Psoas muscle (tissue), 8 donors: ENCODE data around the gene IFIT1B. TPM values are rescaled to one million over a fixed set of nuclear protein-coding genes. Genes with fewer than 3 reads are reported as not detected.

Source experiments
- ATAC-seq, 4 donors: fragments of 200-7000 bp; cut with Tn5 transposase; one replicate each; pipeline ENCODE4 v1.9.1; 2020; ENCODE audit warnings: moderate library complexity in 3 of 4, mild to moderate bottlenecking in 2 of 4
- DNase-seq, 2 donors: peaks; one replicate each; pipeline ENCODE4 v3.0.0-alpha.2; 2020
- H3K27ac ChIP-seq: fragments of 200-600 bp; one replicate; pipeline ENCODE4 v1.8.0; 2022
- H3K27me3 ChIP-seq, 3 donors: fragments of 200-600 bp in 1 of 3; one replicate each; pipeline versions ENCODE4 v1.6.1 to v1.8.0; 2013 to 2022; ENCODE audit warnings: low read length in 2 of 3, mild to moderate bottlenecking in 2 of 3, moderate library complexity in 1 of 3; ENCODE audit not compliant: insufficient read depth in 3 of 3
- H3K36me3 ChIP-seq, 2 donors: fragments of 200-600 bp in 1 of 2; one replicate each; pipeline versions ENCODE4 v1.6.1 to v1.8.0; 2013 to 2022; ENCODE audit warnings: low read depth in 1 of 2, mild to moderate bottlenecking in 1 of 2, moderate library complexity in 1 of 2; ENCODE audit not compliant: insufficient read depth in 1 of 2
- H3K4me1 ChIP-seq: fragments of 200-600 bp; one replicate; pipeline ENCODE4 v1.8.0; 2022
- H3K4me3 ChIP-seq: fragments of 200-600 bp; one replicate; pipeline ENCODE4 v1.8.0; 2022; ENCODE audit warnings: mild to moderate bottlenecking
- H3K9me3 ChIP-seq: fragments of 200-600 bp; one replicate; pipeline ENCODE4 v1.8.0; 2022
- WGBS, 3 donors: extraction: QIAGEN DNeasy Blood & Tissue Kit; methylation state at CpG; one replicate each; pipeline versions ENCODE4 v1.1.6 to v1.1.7; 2013; 5-methylcytosine and 5-hydroxymethylcytosine counted together
- intact Hi-C, 2 donors: fragments of 100-400 bp; cut with DNase I; formaldehyde crosslinking; loops; one replicate each; pipeline versions ENCODE4 v1.11.0 to v1.14.2; 2022
- polyA plus RNA-seq, 3 donors: library from polyadenylated mRNA; stranded (reverse); fragments of 200-250 nt; gene quantifications; one replicate each; pipeline ENCODE4 v1.2.3, GENCODE V29; 2013
- total RNA-seq, 4 donors: library from RNA; stranded (reverse); fragmentation: NEBNext Ultra II Directional in 2 of 4; extraction: Animal tissue kit (Norgen Biotek cat#: 25700) in 2 of 4; gene quantifications; one replicate each; pipeline versions ENCODE4 v1.2.1 to v1.2.4, GENCODE V29; 2021 to 2023
- TF ChIP-seq, protein P1 (sequence below): fragments of 200-600 bp; IDR thresholded peaks from one replicate; pipeline ENCODE4 v1.8.0; 2022; ENCODE audit warnings: antibody characterized with exemption
- donor health status: healthy with polysubstance abuse.
- donor health status: DM: no; HTN: no; CAD: no; lungs with moderate emphysema.
- donor health status: Bipolar disorder and iron deficiency.
- donor health status: healthy.
- donor health status: DM: yes; HTN: yes; CAD: no.
- donor health status: DM: no; HTN: no; CAD: no.
- donor health status: DM: no; HTN: no; CAD: no.
- donor health status: DM: yes; HTN: yes; CAD: no.

IFIT1B gene
- total and polyA plus RNA-seq, 7 donors: 1.4 TPM; not detected in 6

DNA sequence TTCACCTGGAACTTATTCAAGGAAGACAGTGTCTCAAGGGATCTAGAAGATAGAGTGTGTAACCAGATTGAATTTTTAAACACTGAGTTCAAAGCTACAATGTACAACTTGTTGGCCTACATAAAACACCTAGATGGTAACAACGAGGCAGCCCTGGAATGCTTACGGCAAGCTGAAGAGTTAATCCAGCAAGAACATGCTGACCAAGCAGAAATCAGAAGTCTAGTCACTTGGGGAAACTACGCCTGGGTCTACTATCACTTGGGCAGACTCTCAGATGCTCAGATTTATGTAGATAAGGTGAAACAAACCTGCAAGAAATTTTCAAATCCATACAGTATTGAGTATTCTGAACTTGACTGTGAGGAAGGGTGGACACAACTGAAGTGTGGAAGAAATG is 39.1 kb upstream of the IFIT1B start:
- TF ChIP-seq, protein P1, sequence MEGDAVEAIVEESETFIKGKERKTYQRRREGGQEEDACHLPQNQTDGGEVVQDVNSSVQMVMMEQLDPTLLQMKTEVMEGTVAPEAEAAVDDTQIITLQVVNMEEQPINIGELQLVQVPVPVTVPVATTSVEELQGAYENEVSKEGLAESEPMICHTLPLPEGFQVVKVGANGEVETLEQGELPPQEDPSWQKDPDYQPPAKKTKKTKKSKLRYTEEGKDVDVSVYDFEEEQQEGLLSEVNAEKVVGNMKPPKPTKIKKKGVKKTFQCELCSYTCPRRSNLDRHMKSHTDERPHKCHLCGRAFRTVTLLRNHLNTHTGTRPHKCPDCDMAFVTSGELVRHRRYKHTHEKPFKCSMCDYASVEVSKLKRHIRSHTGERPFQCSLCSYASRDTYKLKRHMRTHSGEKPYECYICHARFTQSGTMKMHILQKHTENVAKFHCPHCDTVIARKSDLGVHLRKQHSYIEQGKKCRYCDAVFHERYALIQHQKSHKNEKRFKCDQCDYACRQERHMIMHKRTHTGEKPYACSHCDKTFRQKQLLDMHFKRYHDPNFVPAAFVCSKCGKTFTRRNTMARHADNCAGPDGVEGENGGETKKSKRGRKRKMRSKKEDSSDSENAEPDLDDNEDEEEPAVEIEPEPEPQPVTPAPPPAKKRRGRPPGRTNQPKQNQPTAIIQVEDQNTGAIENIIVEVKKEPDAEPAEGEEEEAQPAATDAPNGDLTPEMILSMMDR: no peak
- WGBS, 3 donors: 40 to 77% (median 42%) methylated on average over 3 of the region's 3 CpGs
- peak overlapping the region; percentile 32 for H3K27ac ChIP-seq
- intact Hi-C loops: loop anchor here in 1 of 2 donors (5.0 kb wide), 1 partner anchor 34 kb away; no protein-coding TSS in a partner anchor
- H3K4me3 ChIP-seq: no peak overlapping the region
- DNase-seq (no peak), ATAC-seq (peak in 2 of 4 donors; percentile 17 to 39)
- no peaks in the 10 kb centered on the region for H3K27me3 ChIP-seq
- H3K9me3 ChIP-seq: no peaks in the 10 kb centered on the region
- peaks cover 24% of the 10 kb centered on the region for H3K4me1 ChIP-seq
- H3K36me3 ChIP-seq: peaks cover 0 to 8% of the 10 kb centered on the region in 2 donors

DNA sequence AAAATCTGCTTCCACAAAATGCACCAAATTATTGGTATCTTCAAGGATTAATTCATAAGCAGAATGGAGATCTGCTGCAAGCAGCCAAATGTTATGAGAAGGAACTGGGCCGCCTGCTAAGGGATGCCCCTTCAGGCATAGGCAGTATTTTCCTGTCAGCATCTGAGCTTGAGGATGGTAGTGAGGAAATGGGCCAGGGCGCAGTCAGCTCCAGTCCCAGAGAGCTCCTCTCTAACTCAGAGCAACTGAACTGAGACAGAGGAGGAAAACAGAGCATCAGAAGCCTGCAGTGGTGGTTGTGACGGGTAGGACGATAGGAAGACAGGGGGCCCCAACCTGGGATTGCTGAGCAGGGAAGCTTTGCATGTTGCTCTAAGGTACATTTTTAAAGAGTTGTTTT is 38.0 kb upstream of the IFIT1B start:
- Histone ChIP-seq H3K4me3 (no peak overlapping the region), H3K27ac (no peak overlapping the region), H3K4me1 (peaks cover 18% of the 10 kb centered on the region), H3K36me3 (peaks cover 0 to 8% of the 10 kb centered on the region in 2 donors), H3K9me3 (no peaks in the 10 kb centered on the region), H3K27me3 (no peaks in the 10 kb centered on the region)
- intact Hi-C loops: loop anchor here in 1 of 2 donors (5.0 kb wide), 1 partner anchor 32 kb away; no protein-coding TSS in a partner anchor
- ATAC-seq: peak in 1 of 4 donors; percentile 25
- TF ChIP-seq, protein P1: no peak
- DNase-seq: no peak
- 92 to 100% (median 93%) methylated on average over 4 of the region's 4 CpGs for WGBS, 3 donors

GRCh38 chr10:89341649-89342048 is 36.2 kb upstream of the IFIT1B start:
- DNase-seq (no peak), ATAC-seq (no peak)
- TF ChIP-seq, protein P1: no peak
- Histone ChIP-seq H3K4me1 (peaks cover 18% of the 10 kb centered on the region), H3K9me3 (no peaks in the 10 kb centered on the region), H3K27me3 (no peaks in the 10 kb centered on the region), H3K4me3 (no peak overlapping the region), H3K27ac (no peak overlapping the region), H3K36me3 (peaks cover 0 to 8% of the 10 kb centered on the region in 2 donors)
- 83 to 94% (median 85%) methylated on average over 3 of the region's 3 CpGs for WGBS, 3 donors
- intact Hi-C loops: no loop called here

GRCh38 chr10:89342206-89342958 is 35.5 kb upstream of the IFIT1B start:
- H3K4me1 ChIP-seq: peaks cover 20% of the 10 kb centered on the region
- 54 to 66% (median 55%) methylated on average over 3 of the region's 3 CpGs for WGBS, 3 donors
- intact Hi-C loops: no loop called here

More at GRCh38 chr10:89342206-89342958, 35.5 kb upstream of the IFIT1B start:
- peaks cover 0 to 8% of the 10 kb centered on the region in 2 donors for H3K36me3 ChIP-seq
- no peaks in the 10 kb centered on the region for H3K9me3 ChIP-seq
- ATAC-seq: peak in 2 of 4 donors; percentile 24 to 40
- no peak overlapping the region for H3K4me3 ChIP-seq
- H3K27ac ChIP-seq: no peak overlapping the region
- DNase-seq: peak; percentile 66 to 69
- H3K27me3 ChIP-seq: no peaks in the 10 kb centered on the region
- TF ChIP-seq, protein P1: no peak
